HTERT RPE-1 (cell line): ENCODE results near the gene PLSCR4.
"Not testable (repeated sequence)": the region's sequence is repeated elsewhere in the genome, so short reads cannot be mapped to it uniquely, and the experiment has no call there.

ENCODE experiments used
- in situ Hi-C: fragments of 300-500 bp; cut with MboI; formaldehyde crosslinking; loops from 4 replicates; pipeline ENCODE4 v1.14.3; 2020; ENCODE audit warnings: low sequenced_read_pairs

PLSCR4 gene

GRCh38 chr3:146250449-146251382, at the start of gene PLSCR4:
Gene PLSCR4 (minus strand): TSS chr3:146251105. CDS start chr3:146222071, 29,034 bp downstream.
- in situ Hi-C loops, result no loop called here

- in situ Hi-C loops, result not testable (repeated sequence)
Measured at GRCh38 chr3:146293401-146293800, 42.5 kb upstream of the PLSCR4 start.

GRCh38 chr3:146283781-146284445, 33.0 kb upstream of the PLSCR4 start:
- in situ Hi-C loops, result no loop called here

GRCh38 chr3:146280864-146281263, 30.0 kb upstream of the PLSCR4 start:
- in situ Hi-C loops, result no loop called here

- in situ Hi-C loops, result no loop called here
Measured at GRCh38 chr3:146279951-146280350, 29.0 kb upstream of the PLSCR4 start.

GRCh38 chr3:146279013-146279412, 28.1 kb upstream of the PLSCR4 start:
- in situ Hi-C loops, result no loop called here

- in situ Hi-C loops, result no loop called here
Measured at GRCh38 chr3:146277953-146278631, 27.2 kb upstream of the PLSCR4 start.

- in situ Hi-C loops, result no loop called here
Measured at GRCh38 chr3:146275476-146275875, 24.6 kb upstream of the PLSCR4 start.

- in situ Hi-C loops, result no loop called here
Measured at GRCh38 chr3:146274833-146275232, 23.9 kb upstream of the PLSCR4 start.

GRCh38 chr3:146273721-146274407, 23.0 kb upstream of the PLSCR4 start:
- in situ Hi-C loops, result no loop called here

GRCh38 chr3:146271180-146271579, 20.3 kb upstream of the PLSCR4 start:
- in situ Hi-C loops, result no loop called here

- in situ Hi-C loops, result no loop called here
Measured at GRCh38 chr3:146269271-146269670, 18.4 kb upstream of the PLSCR4 start.

GRCh38 chr3:146268535-146269219, 17.8 kb upstream of the PLSCR4 start:
- in situ Hi-C loops, result no loop called here

GRCh38 chr3:146265720-146266119, 14.8 kb upstream of the PLSCR4 start:
- in situ Hi-C loops, result no loop called here

- in situ Hi-C loops, result no loop called here
Measured at GRCh38 chr3:146262371-146263110, 11.6 kb upstream of the PLSCR4 start.

GRCh38 chr3:146259880-146260589, 9.1 kb upstream of the PLSCR4 start:
- in situ Hi-C loops, result no loop called here

GRCh38 chr3:146256851-146257486, 6.1 kb upstream of the PLSCR4 start:
- in situ Hi-C loops, result no loop called here

- in situ Hi-C loops, result not testable (repeated sequence)
Measured at GRCh38 chr3:146252445-146252844, 1.5 kb upstream of the PLSCR4 start.

GRCh38 chr3:146249921-146250320, 984 bp downstream of the PLSCR4 start:
- in situ Hi-C loops, result no loop called here
